ENCODE results near the gene PSORS1C2.

The PSORS1C2 gene

GRCh38 chr6:31098449-31098938 is 40.4 kb downstream of the PSORS1C2 start:
- H3K27me3 ChIP-seq (replicated peaks in 2 of 5; ENCODE audit: control insufficient read depth in 4 of 5, insufficient read depth in 5 of 5, low read length in 4 of 5) = no peaks in the 10 kb centered on the region
- H3K4me3 ChIP-seq (ENCODE audit: control insufficient read depth in 1 of 7, extremely low read depth in 1 of 7, insufficient read depth in 4 of 7, low read depth in 2 of 7, low read length in 6 of 7) = no peak overlapping the region
- H3K4me1 ChIP-seq (ENCODE audit: control extremely low read depth in 1 of 4, control insufficient read depth in 4 of 4, insufficient read depth in 4 of 4, low read length in 3 of 4) = peaks cover 12 to 44% (median 35%) of the 10 kb centered on the region in 4 experiments
- H3K36me3 ChIP-seq (ENCODE audit: control insufficient read depth in 4 of 4, insufficient read depth in 4 of 4, low read length in 3 of 4) = no peaks in the 10 kb centered on the region
- CTCF ChIA-PET = interaction anchor here (0.6 kb wide), 1 partner anchor 187 kb away, joined by 4 read pairs; no protein-coding TSS in a partner anchor
- H3K9me3 ChIP-seq (ENCODE audit: control extremely low read depth in 1 of 5, control insufficient read depth in 4 of 5, insufficient read depth in 2 of 5, low read depth in 1 of 5, low read length in 4 of 5) = no peaks in the 10 kb centered on the region
- POLR2A ChIA-PET = no interaction called here
- DNase-seq = no peak
- WGBS (ENCODE audit: insufficient coverage) = no CpG with 5 or more reads among the region's 4 CpGs
- no peak overlapping the region for H3K27ac ChIP-seq (ENCODE audit: insufficient read depth in 1 of 2, low read depth in 1 of 2, low read length in 2 of 2, poor library complexity in 1 of 2, severe bottlenecking in 2 of 2)

GRCh38 chr6:31096656-31097055 is 42.2 kb downstream of the PSORS1C2 start:
- POLR2A ChIA-PET = interaction anchor here (0.7 kb wide), 1 partner anchor 353 kb away, joined by 3 read pairs; no protein-coding TSS in a partner anchor
- Histone ChIP-seq H3K36me3 (ENCODE audit: control insufficient read depth in 4 of 4, insufficient read depth in 4 of 4, low read length in 3 of 4) (no peaks in the 10 kb centered on the region), H3K4me1 (ENCODE audit: control extremely low read depth in 1 of 4, control insufficient read depth in 4 of 4, insufficient read depth in 4 of 4, low read length in 3 of 4) (peaks cover 13 to 53% (median 44%) of the 10 kb centered on the region in 4 experiments), H3K27ac (ENCODE audit: insufficient read depth in 1 of 2, low read depth in 1 of 2, low read length in 2 of 2, poor library complexity in 1 of 2, severe bottlenecking in 2 of 2) (no peak overlapping the region), H3K27me3 (replicated peaks in 2 of 5; ENCODE audit: control insufficient read depth in 4 of 5, insufficient read depth in 5 of 5, low read length in 4 of 5) (no peaks in the 10 kb centered on the region), H3K4me3 (ENCODE audit: control insufficient read depth in 1 of 7, extremely low read depth in 1 of 7, insufficient read depth in 4 of 7, low read depth in 2 of 7, low read length in 6 of 7) (peak overlapping the region in 1 of 7 experiments; percentile 16), H3K9me3 (ENCODE audit: control extremely low read depth in 1 of 5, control insufficient read depth in 4 of 5, insufficient read depth in 2 of 5, low read depth in 1 of 5, low read length in 4 of 5) (no peaks in the 10 kb centered on the region)
- 75% methylated on average over 2 of the region's 5 CpGs for WGBS (ENCODE audit: insufficient coverage)
- no peak for DNase-seq
- CTCF ChIA-PET = interaction anchor here (0.7 to 2.2 kb wide), 4 partner anchors 9 to 17 kb away, joined by 3 to 7 read pairs (median 4); no protein-coding TSS in a partner anchor

- no peaks in the 10 kb centered on the region for H3K9me3 ChIP-seq (ENCODE audit: control extremely low read depth in 1 of 5, control insufficient read depth in 4 of 5, insufficient read depth in 2 of 5, low read depth in 1 of 5, low read length in 4 of 5)
- peaks cover 13 to 57% (median 44%) of the 10 kb centered on the region in 4 experiments for H3K4me1 ChIP-seq (ENCODE audit: control extremely low read depth in 1 of 4, control insufficient read depth in 4 of 4, insufficient read depth in 4 of 4, low read length in 3 of 4)
- no peak overlapping the region for H3K27ac ChIP-seq (ENCODE audit: insufficient read depth in 1 of 2, low read depth in 1 of 2, low read length in 2 of 2, poor library complexity in 1 of 2, severe bottlenecking in 2 of 2)
- H3K36me3 ChIP-seq (ENCODE audit: control insufficient read depth in 4 of 4, insufficient read depth in 4 of 4, low read length in 3 of 4) = no peaks in the 10 kb centered on the region
- DNase-seq = no peak
- H3K4me3 ChIP-seq (ENCODE audit: control insufficient read depth in 1 of 7, extremely low read depth in 1 of 7, insufficient read depth in 4 of 7, low read depth in 2 of 7, low read length in 6 of 7) = no peak overlapping the region
- ChIA-PET CTCF (interaction anchor here (0.7 to 2.2 kb wide), 5 partner anchors 9 to 166 kb away, joined by 3 to 7 read pairs (median 3); no protein-coding TSS in a partner anchor), POLR2A (no interaction called here)
- H3K27me3 ChIP-seq (replicated peaks in 2 of 5; ENCODE audit: control insufficient read depth in 4 of 5, insufficient read depth in 5 of 5, low read length in 4 of 5) = no peaks in the 10 kb centered on the region
- 93% methylated on average over 2 of the region's 3 CpGs for WGBS (ENCODE audit: insufficient coverage)
Measured at GRCh38 chr6:31096215-31096614, 42.7 kb downstream of the PSORS1C2 start.

GRCh38 chr6:31094389-31094881 is 44.4 kb downstream of the PSORS1C2 start:
- no peaks in the 10 kb centered on the region for H3K27me3 ChIP-seq (replicated peaks in 2 of 5; ENCODE audit: control insufficient read depth in 4 of 5, insufficient read depth in 5 of 5, low read length in 4 of 5)

GRCh38 chr6:31092769-31093505 is 45.9 kb downstream of the PSORS1C2 start:
- no peaks in the 10 kb centered on the region for H3K9me3 ChIP-seq (ENCODE audit: control extremely low read depth in 1 of 5, control insufficient read depth in 4 of 5, insufficient read depth in 2 of 5, low read depth in 1 of 5, low read length in 4 of 5)
- peaks cover 13 to 57% (median 45%) of the 10 kb centered on the region in 4 experiments for H3K4me1 ChIP-seq (ENCODE audit: control extremely low read depth in 1 of 4, control insufficient read depth in 4 of 4, insufficient read depth in 4 of 4, low read length in 3 of 4)
- ChIA-PET POLR2A (interaction anchor here (0.6 kb wide), 2 partner anchors 478 to 1240 kb away, joined by 3 to 4 read pairs; no protein-coding TSS in a partner anchor), CTCF (interaction anchor here (0.7 to 6.7 kb wide), 9 partner anchors 9 to 283 kb away, joined by 3 to 66 read pairs (median 4); partner anchors contain the start of genes C6orf15 and PSORS1C1)
- no peak for DNase-seq
- H3K27ac ChIP-seq (ENCODE audit: insufficient read depth in 1 of 2, low read depth in 1 of 2, low read length in 2 of 2, poor library complexity in 1 of 2, severe bottlenecking in 2 of 2) = peak overlapping the region in 1 of 2 experiments; percentile 49
- WGBS (ENCODE audit: insufficient coverage) = 94% methylated on average over 9 of the region's 12 CpGs
- no peak overlapping the region for H3K4me3 ChIP-seq (ENCODE audit: control insufficient read depth in 1 of 7, extremely low read depth in 1 of 7, insufficient read depth in 4 of 7, low read depth in 2 of 7, low read length in 6 of 7)
- H3K27me3 ChIP-seq (replicated peaks in 2 of 5; ENCODE audit: control insufficient read depth in 4 of 5, insufficient read depth in 5 of 5, low read length in 4 of 5) = no peaks in the 10 kb centered on the region
- no peaks in the 10 kb centered on the region for H3K36me3 ChIP-seq (ENCODE audit: control insufficient read depth in 4 of 4, insufficient read depth in 4 of 4, low read length in 3 of 4)

More at GRCh38 chr6:31094389-31094881, 44.4 kb downstream of the PSORS1C2 start:
- DNase-seq = peak; percentile 80 to 96 (median 94)
- H3K4me1 ChIP-seq (ENCODE audit: control extremely low read depth in 1 of 4, control insufficient read depth in 4 of 4, insufficient read depth in 4 of 4, low read length in 3 of 4) = peaks cover 13 to 61% (median 47%) of the 10 kb centered on the region in 4 experiments
- 0% methylated on average over 2 of the region's 3 CpGs for WGBS (ENCODE audit: insufficient coverage)
- H3K9me3 ChIP-seq (ENCODE audit: control extremely low read depth in 1 of 5, control insufficient read depth in 4 of 5, insufficient read depth in 2 of 5, low read depth in 1 of 5, low read length in 4 of 5) = no peaks in the 10 kb centered on the region
- peak overlapping the region in 4 of 7 experiments; percentile 26 to 47 (median 36) for H3K4me3 ChIP-seq (ENCODE audit: control insufficient read depth in 1 of 7, extremely low read depth in 1 of 7, insufficient read depth in 4 of 7, low read depth in 2 of 7, low read length in 6 of 7)
- H3K27ac ChIP-seq (ENCODE audit: insufficient read depth in 1 of 2, low read depth in 1 of 2, low read length in 2 of 2, poor library complexity in 1 of 2, severe bottlenecking in 2 of 2) = peak overlapping the region; percentile 4 to 64
- ChIA-PET CTCF (interaction anchor here (1.1 to 6.7 kb wide), 6 partner anchors 8 to 281 kb away, joined by 3 to 66 read pairs (median 6); partner anchors contain the start of genes C6orf15 and PSORS1C1), POLR2A (interaction anchor here (0.5 kb wide), 1 partner anchor 306 kb away, joined by 6 read pairs; no protein-coding TSS in a partner anchor)
- no peaks in the 10 kb centered on the region for H3K36me3 ChIP-seq (ENCODE audit: control insufficient read depth in 4 of 4, insufficient read depth in 4 of 4, low read length in 3 of 4)

- Histone ChIP-seq H3K27me3 (replicated peaks in 2 of 5; ENCODE audit: control insufficient read depth in 4 of 5, insufficient read depth in 5 of 5, low read length in 4 of 5) (no peaks in the 10 kb centered on the region), H3K9me3 (ENCODE audit: control extremely low read depth in 1 of 5, control insufficient read depth in 4 of 5, insufficient read depth in 2 of 5, low read depth in 1 of 5, low read length in 4 of 5) (no peaks in the 10 kb centered on the region), H3K4me1 (ENCODE audit: control extremely low read depth in 1 of 4, control insufficient read depth in 4 of 4, insufficient read depth in 4 of 4, low read length in 3 of 4) (peaks cover 13 to 55% (median 43%) of the 10 kb centered on the region in 4 experiments), H3K4me3 (ENCODE audit: control insufficient read depth in 1 of 7, extremely low read depth in 1 of 7, insufficient read depth in 4 of 7, low read depth in 2 of 7, low read length in 6 of 7) (no peak overlapping the region), H3K27ac (ENCODE audit: insufficient read depth in 1 of 2, low read depth in 1 of 2, low read length in 2 of 2, poor library complexity in 1 of 2, severe bottlenecking in 2 of 2) (no peak overlapping the region), H3K36me3 (ENCODE audit: control insufficient read depth in 4 of 4, insufficient read depth in 4 of 4, low read length in 3 of 4) (no peaks in the 10 kb centered on the region)
- ChIA-PET POLR2A (no interaction called here), CTCF (interaction anchor here (0.8 to 6.7 kb wide), 3 partner anchors 10 to 270 kb away, joined by 3 to 66 read pairs (median 3); partner anchors contain the start of genes C6orf15 and PSORS1C1)
- no peak for DNase-seq
- WGBS (ENCODE audit: insufficient coverage) = 95% methylated on average over 2 of the region's 2 CpGs
Measured at GRCh38 chr6:31092238-31092637, 46.6 kb downstream of the PSORS1C2 start.
